OCI-LY1 (cell line): ENCODE data around the gene TENT4A.

ENCODE experiments used
- H2AFZ ChIP-seq: fragments of 200-600 bp; sonication (generic), shearing (Covaris generic); 2 replicates; pipeline ENCODE4 v1.6.0; 2014; ENCODE audit warnings: antibody characterized with exemption, mild to moderate bottlenecking, low read length
- H3F3A ChIP-seq: fragments of 200-600 bp; sonication (generic), shearing (Covaris generic); 2 replicates; pipeline ENCODE4 v1.6.0; 2014; ENCODE audit warnings: mild to moderate bottlenecking, antibody characterized with exemption, low read length, moderate library complexity; ENCODE audit not compliant: insufficient read depth
- H3K27ac ChIP-seq: fragments of 200-600 bp; sonication (generic); 2 replicates; pipeline ENCODE4 v1.5.1; 2014; ENCODE audit warnings: low read length, mixed run types, mild to moderate bottlenecking, low read depth; ENCODE audit not compliant: poor library complexity, severe bottlenecking
- H3K27me3 ChIP-seq: fragments of 200-600 bp; sonication (generic); 2 replicates; pipeline ENCODE4 v1.6.0; 2014; ENCODE audit warnings: antibody characterized with exemption, mild to moderate bottlenecking, low read length, moderate library complexity; ENCODE audit not compliant: insufficient read depth
- H3K36me3 ChIP-seq: fragments of 200-600 bp; sonication (generic); 2 replicates; pipeline ENCODE4 v1.6.1; 2014; ENCODE audit warnings: mild to moderate bottlenecking, antibody characterized with exemption, low read length, moderate library complexity, mixed read lengths; ENCODE audit not compliant: insufficient read depth
- H3K4me1 ChIP-seq: fragments of 200-600 bp; sonication (generic); 2 replicates; pipeline ENCODE4 v1.5.1; 2014; ENCODE audit warnings: mild to moderate bottlenecking, low read length, moderate library complexity; ENCODE audit not compliant: insufficient read depth, severe bottlenecking
- H3K4me2 ChIP-seq: fragments of 200-600 bp; sonication (generic), shearing (Covaris generic); 2 replicates; pipeline ENCODE4 v1.6.1; 2014; ENCODE audit warnings: low read length
- H3K4me3 ChIP-seq: fragments of 200-600 bp; sonication (generic); 2 replicates; pipeline ENCODE4 v1.5.1; 2014; ENCODE audit warnings: low read length, low read depth, mild to moderate bottlenecking, mixed read lengths; ENCODE audit not compliant: poor library complexity, severe bottlenecking
- H3K79me2 ChIP-seq: fragments of 200-600 bp; shearing (Covaris generic); 2 replicates; pipeline ENCODE4 v1.6.1; 2016; ENCODE audit warnings: mixed run types, low read length, mixed read lengths; ENCODE audit not compliant: insufficient read depth
- H3K9ac ChIP-seq: fragments of 200-600 bp; sonication (generic), shearing (Covaris generic); 2 replicates; pipeline ENCODE4 v1.6.1; 2014; ENCODE audit warnings: mild to moderate bottlenecking, low read length, mixed read lengths
- H3K9me2 ChIP-seq: fragments of 200-600 bp; sonication (generic), shearing (Covaris generic); 2 replicates; pipeline ENCODE4 v1.6.1; 2014; ENCODE audit warnings: low read depth, mild to moderate bottlenecking, low read length, mixed read lengths
- H3K9me3 ChIP-seq: fragments of 200-600 bp; shearing (Covaris generic); 2 replicates; pipeline ENCODE4 v1.6.1; 2014; ENCODE audit warnings: low read length, mixed read lengths
- H4K20me1 ChIP-seq: fragments of 200-600 bp; sonication (generic), shearing (Covaris generic); 2 replicates; pipeline ENCODE4 v1.6.0; 2016; ENCODE audit warnings: mild to moderate bottlenecking, low read length; ENCODE audit not compliant: insufficient read depth
- EZH2 ChIP-seq: fragments of 200-600 bp; sonication (generic), shearing (Covaris generic); IDR thresholded peaks from 2 replicates; pipeline ENCODE4 v1.8.0; 2017; ENCODE audit warnings: borderline replicate concordance, mixed run types, mild to moderate bottlenecking, antibody characterized with exemption, low read length, moderate library complexity, mixed read lengths
- TF ChIP-seq, protein P1 (sequence below): fragments of 200-600 bp; sonication (generic), shearing (Covaris generic); IDR thresholded peaks from 2 replicates; pipeline ENCODE4 v1.5.1; 2017; ENCODE audit warnings: mild to moderate bottlenecking, antibody characterized with exemption, low read length, moderate library complexity, mixed read lengths

TENT4A gene

DNA sequence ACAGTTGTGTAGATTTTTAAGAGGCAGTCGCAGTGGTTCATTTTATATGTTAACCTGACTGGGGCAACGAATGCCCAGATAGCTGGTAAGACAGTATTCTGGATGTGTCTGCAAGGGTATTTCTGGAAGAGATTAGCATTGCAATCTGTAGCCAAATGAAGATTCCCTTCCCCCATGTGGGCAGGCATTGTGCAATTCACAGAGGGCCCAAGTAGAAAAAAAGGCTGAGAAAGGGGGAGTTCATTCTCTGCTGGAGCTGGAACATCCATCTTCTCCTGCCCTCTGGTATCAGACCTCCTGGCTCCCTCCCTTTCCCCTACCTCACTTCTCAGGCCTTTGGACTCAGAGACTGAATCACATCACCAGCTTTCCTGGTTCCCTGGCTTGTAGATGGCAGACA is 70.6 kb downstream of the TENT4A start:
- H3K27me3 ChIP-seq, result no peaks in the 10 kb centered on the region; the same call in 1 of the 2 replicates
- H3K4me1 ChIP-seq, result no peaks in the 10 kb centered on the region
- no peak overlapping the region for H3K27ac ChIP-seq
- no peaks in the 10 kb centered on the region for H3F3A ChIP-seq
- no peaks in the 10 kb centered on the region for H3K9me3 ChIP-seq
- no peak overlapping the region for H3K9ac ChIP-seq
- TF ChIP-seq EZH2, result no peak
- TF ChIP-seq, protein P1, sequence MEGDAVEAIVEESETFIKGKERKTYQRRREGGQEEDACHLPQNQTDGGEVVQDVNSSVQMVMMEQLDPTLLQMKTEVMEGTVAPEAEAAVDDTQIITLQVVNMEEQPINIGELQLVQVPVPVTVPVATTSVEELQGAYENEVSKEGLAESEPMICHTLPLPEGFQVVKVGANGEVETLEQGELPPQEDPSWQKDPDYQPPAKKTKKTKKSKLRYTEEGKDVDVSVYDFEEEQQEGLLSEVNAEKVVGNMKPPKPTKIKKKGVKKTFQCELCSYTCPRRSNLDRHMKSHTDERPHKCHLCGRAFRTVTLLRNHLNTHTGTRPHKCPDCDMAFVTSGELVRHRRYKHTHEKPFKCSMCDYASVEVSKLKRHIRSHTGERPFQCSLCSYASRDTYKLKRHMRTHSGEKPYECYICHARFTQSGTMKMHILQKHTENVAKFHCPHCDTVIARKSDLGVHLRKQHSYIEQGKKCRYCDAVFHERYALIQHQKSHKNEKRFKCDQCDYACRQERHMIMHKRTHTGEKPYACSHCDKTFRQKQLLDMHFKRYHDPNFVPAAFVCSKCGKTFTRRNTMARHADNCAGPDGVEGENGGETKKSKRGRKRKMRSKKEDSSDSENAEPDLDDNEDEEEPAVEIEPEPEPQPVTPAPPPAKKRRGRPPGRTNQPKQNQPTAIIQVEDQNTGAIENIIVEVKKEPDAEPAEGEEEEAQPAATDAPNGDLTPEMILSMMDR, result no peak
- H3K4me2 ChIP-seq, result no peak overlapping the region
- no peaks in the 10 kb centered on the region for H4K20me1 ChIP-seq
- H2AFZ ChIP-seq, result no peak overlapping the region
- H3K9me2 ChIP-seq, result no peaks in the 10 kb centered on the region
- H3K36me3 ChIP-seq, result no peaks in the 10 kb centered on the region
- H3K79me2 ChIP-seq, result no peaks in the 10 kb centered on the region
- no peak overlapping the region for H3K4me3 ChIP-seq

DNA sequence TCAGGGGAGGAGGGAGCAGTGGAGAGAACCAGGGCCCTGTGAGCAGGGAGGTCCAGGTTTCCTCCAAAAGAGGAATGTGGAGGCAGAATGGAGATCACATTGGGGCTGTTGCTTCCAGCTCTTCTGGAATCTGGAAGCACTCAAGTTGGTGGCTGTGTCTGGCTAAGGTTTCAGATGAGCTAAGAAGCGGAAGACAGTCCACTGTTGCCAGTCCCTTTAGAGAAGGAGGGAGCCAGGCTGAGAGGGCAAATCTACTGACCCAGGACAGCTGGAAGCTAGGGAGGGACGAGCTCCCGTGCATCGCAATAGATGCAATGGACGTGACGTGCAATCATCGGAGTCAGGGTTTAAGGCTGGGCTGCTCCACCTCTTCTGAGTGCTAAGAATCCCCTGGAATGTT is 71.2 kb downstream of the TENT4A start:
- TF ChIP-seq, protein P1, result no peak
- no peak for TF ChIP-seq EZH2
- Histone ChIP-seq H3K27me3 (no peaks in the 10 kb centered on the region; the same call in 1 of the 2 replicates), H3K9me3 (no peaks in the 10 kb centered on the region), H4K20me1 (no peaks in the 10 kb centered on the region), H3K4me3 (no peak overlapping the region), H3K4me1 (no peaks in the 10 kb centered on the region), H3K9ac (no peak overlapping the region), H3K79me2 (no peaks in the 10 kb centered on the region), H3K9me2 (no peaks in the 10 kb centered on the region), H3F3A (no peaks in the 10 kb centered on the region), H2AFZ (no peak overlapping the region), H3K27ac (no peak overlapping the region), H3K4me2 (no peak overlapping the region), H3K36me3 (no peaks in the 10 kb centered on the region)

DNA sequence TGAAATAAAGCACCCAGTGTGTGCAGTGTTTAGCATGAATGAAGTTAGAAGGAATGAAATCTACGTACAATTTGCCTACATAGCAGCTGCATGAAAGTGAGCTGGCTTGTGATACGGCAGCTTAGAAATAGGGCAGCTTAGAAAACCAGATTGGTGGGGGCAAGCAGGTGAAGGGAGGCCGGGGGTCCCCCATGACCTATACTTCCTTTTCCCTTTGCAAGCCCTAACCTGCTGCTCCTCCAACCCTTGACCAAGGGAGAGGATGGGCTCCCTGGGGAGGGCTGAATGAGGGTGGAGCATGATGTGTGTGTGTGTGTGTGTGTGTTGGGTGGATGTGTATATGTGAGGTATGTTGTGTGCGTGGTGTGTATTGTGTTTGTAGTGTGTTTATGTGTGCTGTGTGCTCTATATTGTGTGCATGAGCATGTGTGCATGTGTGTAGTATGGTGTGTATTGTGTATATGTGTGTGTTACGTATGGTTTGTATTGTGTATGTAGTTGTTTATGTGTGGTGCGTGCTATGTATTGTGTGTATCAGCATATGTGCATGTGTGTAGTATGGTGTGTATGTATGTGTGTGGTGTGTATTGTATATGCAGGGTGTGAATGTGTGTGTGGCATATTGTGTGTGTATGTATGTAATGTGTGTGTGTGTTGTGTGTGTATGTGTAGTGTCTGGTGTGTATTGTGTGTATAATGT is 72.1 kb downstream of the TENT4A start:
- Histone ChIP-seq H3K9me2 (no peaks in the 10 kb centered on the region), H3F3A (no peaks in the 10 kb centered on the region), H3K4me1 (no peaks in the 10 kb centered on the region), H3K9me3 (no peaks in the 10 kb centered on the region), H3K4me2 (no peak overlapping the region), H3K79me2 (no peaks in the 10 kb centered on the region), H3K36me3 (no peaks in the 10 kb centered on the region), H3K27ac (no peak overlapping the region), H3K27me3 (no peaks in the 10 kb centered on the region; the same call in 1 of the 2 replicates), H2AFZ (no peak overlapping the region), H3K4me3 (no peak overlapping the region), H4K20me1 (no peaks in the 10 kb centered on the region), H3K9ac (no peak overlapping the region)
- TF ChIP-seq EZH2, result no peak
- TF ChIP-seq, protein P1, result no peak
